SK-N-SH treated with all-trans-retinoic acid at 6 μM for 48 hours (cell line): ENCODE results near the gene PRKAR1B.

Experiments
- CSDC2 ChIP-seq: fragments of 250-450 bp; sonication (Bioruptor Pico); IDR thresholded peaks from 2 replicates; pipeline ENCODE4 v1.5.0; 2020; ENCODE audit warnings: mild to moderate bottlenecking, moderate library complexity
- ESRRG ChIP-seq: fragments of 250-450 bp; sonication (Bioruptor Pico); IDR thresholded peaks from 2 replicates; pipeline ENCODE4 v1.6.1; 2021; ENCODE audit warnings: mild to moderate bottlenecking
- ISL1 ChIP-seq: fragments of 250-450 bp; sonication (Bioruptor Pico); IDR thresholded peaks from 2 replicates; pipeline ENCODE4 v2.1.2; 2022; ENCODE audit warnings: mild to moderate bottlenecking, moderate library complexity
- RARB ChIP-seq: fragments of 250-450 bp; sonication (Bioruptor Pico); IDR thresholded peaks from 2 replicates; pipeline ENCODE4 v1.8.0; 2021; ENCODE audit warnings: mild to moderate bottlenecking, moderate library complexity
- TOX ChIP-seq: fragments of 250-450 bp; sonication (Bioruptor Pico); IDR thresholded peaks from 2 replicates; pipeline ENCODE4 v1.8.0; 2021; ENCODE audit warnings: mild to moderate bottlenecking, moderate library complexity, borderline replicate concordance
- ZFP3 ChIP-seq: fragments of 250-450 bp; sonication (Bioruptor Pico); IDR thresholded peaks from 2 replicates; pipeline ENCODE4 v1.5.0; 2020; ENCODE audit warnings: mild to moderate bottlenecking, moderate library complexity
- ZFP30 ChIP-seq: fragments of 450-650 bp; formaldehyde crosslinking; IDR thresholded peaks from 2 replicates; pipeline ENCODE4 v1.5.0; 2022; ENCODE audit warnings: mild to moderate bottlenecking, moderate library complexity
- TF ChIP-seq, protein P1 (sequence below): fragments of 250-450 bp; sonication (Bioruptor Pico); IDR thresholded peaks from 2 replicates; pipeline ENCODE4 v1.5.1; 2021; ENCODE audit warnings: mild to moderate bottlenecking, moderate library complexity
- TF ChIP-seq, protein P2 (sequence below): fragments of 250-450 bp; sonication (Bioruptor Pico); IDR thresholded peaks from 2 replicates; pipeline ENCODE4 v1.8.0; 2021; ENCODE audit warnings: low read depth, mild to moderate bottlenecking, moderate library complexity, borderline replicate concordance
- TF ChIP-seq, protein P3 (sequence below): fragments of 250-450 bp; sonication (Bioruptor Pico); IDR thresholded peaks from 2 replicates; pipeline ENCODE4 v1.8.0; 2020; ENCODE audit warnings: mild to moderate bottlenecking, moderate library complexity, borderline replicate concordance

DNA sequence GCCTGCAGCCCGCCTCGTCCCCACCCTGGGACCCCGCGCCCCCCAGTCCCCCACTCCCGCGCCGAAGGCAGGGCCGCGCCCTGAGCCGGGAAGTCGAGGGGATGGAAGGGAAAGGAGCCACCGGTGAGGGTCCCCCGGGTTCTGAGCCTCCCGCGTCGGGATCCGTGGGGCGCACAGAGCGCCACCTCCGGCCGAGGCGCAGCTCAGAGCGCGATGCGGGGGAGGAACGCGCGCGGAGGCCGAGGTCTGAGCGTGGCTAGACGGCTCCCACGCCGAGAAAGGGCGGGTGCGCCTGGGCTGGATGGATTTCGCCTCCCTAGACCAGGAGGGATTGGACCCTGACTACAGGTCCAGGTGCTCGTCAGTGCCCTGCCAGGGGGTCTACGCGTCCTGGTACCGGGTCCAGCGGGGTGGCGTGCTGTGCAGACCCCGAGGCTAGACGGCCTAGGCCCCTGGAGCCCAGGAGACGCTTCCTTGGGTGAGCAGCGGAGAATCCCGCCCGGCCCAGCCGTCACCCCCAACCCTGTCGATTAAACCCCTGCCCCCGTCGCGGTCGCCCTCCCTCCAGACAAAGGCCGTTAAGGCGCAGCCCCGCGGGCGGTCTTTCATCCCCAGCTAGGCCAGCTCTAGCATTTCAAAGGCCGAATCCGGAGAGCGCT is 206.4 kb downstream of the PRKAR1B start:
- no peak for TF ChIP-seq ISL1
- TF ChIP-seq, protein P1, sequence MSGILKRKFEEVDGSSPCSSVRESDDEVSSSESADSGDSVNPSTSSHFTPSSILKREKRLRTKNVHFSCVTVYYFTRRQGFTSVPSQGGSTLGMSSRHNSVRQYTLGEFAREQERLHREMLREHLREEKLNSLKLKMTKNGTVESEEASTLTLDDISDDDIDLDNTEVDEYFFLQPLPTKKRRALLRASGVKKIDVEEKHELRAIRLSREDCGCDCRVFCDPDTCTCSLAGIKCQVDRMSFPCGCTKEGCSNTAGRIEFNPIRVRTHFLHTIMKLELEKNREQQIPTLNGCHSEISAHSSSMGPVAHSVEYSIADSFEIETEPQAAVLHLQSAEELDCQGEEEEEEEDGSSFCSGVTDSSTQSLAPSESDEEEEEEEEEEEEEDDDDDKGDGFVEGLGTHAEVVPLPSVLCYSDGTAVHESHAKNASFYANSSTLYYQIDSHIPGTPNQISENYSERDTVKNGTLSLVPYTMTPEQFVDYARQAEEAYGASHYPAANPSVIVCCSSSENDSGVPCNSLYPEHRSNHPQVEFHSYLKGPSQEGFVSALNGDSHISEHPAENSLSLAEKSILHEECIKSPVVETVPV (CRISPR knock-in tag) = no peak
- TF ChIP-seq, protein P2, sequence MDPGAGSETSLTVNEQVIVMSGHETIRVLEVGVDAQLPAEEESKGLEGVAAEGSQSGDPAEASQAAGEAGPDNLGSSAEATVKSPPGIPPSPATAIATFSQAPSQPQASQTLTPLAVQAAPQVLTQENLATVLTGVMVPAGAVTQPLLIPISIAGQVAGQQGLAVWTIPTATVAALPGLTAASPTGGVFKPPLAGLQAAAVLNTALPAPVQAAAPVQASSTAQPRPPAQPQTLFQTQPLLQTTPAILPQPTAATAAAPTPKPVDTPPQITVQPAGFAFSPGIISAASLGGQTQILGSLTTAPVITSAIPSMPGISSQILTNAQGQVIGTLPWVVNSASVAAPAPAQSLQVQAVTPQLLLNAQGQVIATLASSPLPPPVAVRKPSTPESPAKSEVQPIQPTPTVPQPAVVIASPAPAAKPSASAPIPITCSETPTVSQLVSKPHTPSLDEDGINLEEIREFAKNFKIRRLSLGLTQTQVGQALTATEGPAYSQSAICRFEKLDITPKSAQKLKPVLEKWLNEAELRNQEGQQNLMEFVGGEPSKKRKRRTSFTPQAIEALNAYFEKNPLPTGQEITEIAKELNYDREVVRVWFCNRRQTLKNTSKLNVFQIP (CRISPR knock-in tag) = no peak
- TF ChIP-seq ZFP30 = no peak
- no peak for TF ChIP-seq ZFP3 (CRISPR knock-in tag)
- TF ChIP-seq CSDC2 (CRISPR knock-in tag) = no peak
- TF ChIP-seq, protein P3, sequence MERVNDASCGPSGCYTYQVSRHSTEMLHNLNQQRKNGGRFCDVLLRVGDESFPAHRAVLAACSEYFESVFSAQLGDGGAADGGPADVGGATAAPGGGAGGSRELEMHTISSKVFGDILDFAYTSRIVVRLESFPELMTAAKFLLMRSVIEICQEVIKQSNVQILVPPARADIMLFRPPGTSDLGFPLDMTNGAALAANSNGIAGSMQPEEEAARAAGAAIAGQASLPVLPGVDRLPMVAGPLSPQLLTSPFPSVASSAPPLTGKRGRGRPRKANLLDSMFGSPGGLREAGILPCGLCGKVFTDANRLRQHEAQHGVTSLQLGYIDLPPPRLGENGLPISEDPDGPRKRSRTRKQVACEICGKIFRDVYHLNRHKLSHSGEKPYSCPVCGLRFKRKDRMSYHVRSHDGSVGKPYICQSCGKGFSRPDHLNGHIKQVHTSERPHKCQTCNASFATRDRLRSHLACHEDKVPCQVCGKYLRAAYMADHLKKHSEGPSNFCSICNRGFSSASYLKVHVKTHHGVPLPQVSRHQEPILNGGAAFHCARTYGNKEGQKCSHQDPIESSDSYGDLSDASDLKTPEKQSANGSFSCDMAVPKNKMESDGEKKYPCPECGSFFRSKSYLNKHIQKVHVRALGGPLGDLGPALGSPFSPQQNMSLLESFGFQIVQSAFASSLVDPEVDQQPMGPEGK (CRISPR knock-in tag) = no peak
- no peak for TF ChIP-seq TOX (CRISPR knock-in tag)
- no peak for TF ChIP-seq RARB (CRISPR knock-in tag)
- no peak for TF ChIP-seq ESRRG (CRISPR knock-in tag)
